ENCODE measurements around the gene LYZL1. TPM values are rescaled to one million over a fixed set of nuclear protein-coding genes. Genes with fewer than 3 reads are reported as not detected.

Gene LYZL1
- polyA plus RNA-seq, 1 donor from 2014 or later, result not detected

DNA sequence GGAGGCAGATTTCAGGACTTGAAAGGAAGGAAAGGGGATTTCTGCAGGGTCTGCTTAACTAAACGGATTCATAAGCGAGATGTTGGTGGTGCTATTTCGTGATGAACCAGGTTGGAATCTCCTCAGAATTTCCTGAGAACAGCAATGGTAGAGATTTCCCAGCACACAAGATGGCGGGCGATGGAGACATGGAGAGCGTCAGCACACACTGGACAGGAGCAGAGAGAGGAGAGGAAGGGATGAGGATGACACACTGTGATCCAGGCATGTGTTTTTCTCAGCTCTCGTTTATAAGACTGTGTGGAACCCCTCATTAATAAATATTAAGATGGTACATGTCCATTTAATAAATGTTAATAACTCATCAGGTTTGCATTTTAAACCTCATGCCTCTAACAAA, 43.9 kb upstream of the LYZL1 start:
- no peaks in the 10 kb centered on the region for H3F3A ChIP-seq (ENCODE audit: insufficient read depth, low read length, poor library complexity, severe bottlenecking)
- no peaks in the 10 kb centered on the region for H3K27me3 ChIP-seq (ENCODE audit: insufficient read depth, low read depth, low read length)
- no peaks in the 10 kb centered on the region for H3K9me2 ChIP-seq (ENCODE audit: insufficient read depth, low read length)
- no peak overlapping the region for H2AFZ ChIP-seq (ENCODE audit: low read depth, low read length)
- H3K36me3 ChIP-seq (ENCODE audit: insufficient read depth, low read length), result no peaks in the 10 kb centered on the region
- no peak overlapping the region for H3K4me2 ChIP-seq (ENCODE audit: low read length)
- no peak overlapping the region for H3K9ac ChIP-seq (ENCODE audit: low read length)
- H3K27ac ChIP-seq (ENCODE audit: low read length), result no peak overlapping the region
- H3K79me2 ChIP-seq (replicated peaks; ENCODE audit: insufficient read depth, low read length), result no peaks in the 10 kb centered on the region
- TF ChIP-seq REST (IDR thresholded peaks at IDR 0.05; ENCODE audit: borderline replicate concordance) (no peak), EZH2 (IDR thresholded peaks at IDR 0.05; ENCODE audit: borderline replicate concordance, insufficient read depth, low read length, poor library complexity, severe bottlenecking) (no peak), RAD21 (conservative IDR thresholded peaks at IDR 0.05) (no peak), MXI1 (conservative IDR thresholded peaks at IDR 0.05; ENCODE audit: poor library complexity, severe bottlenecking) (no peak), SMC3 (conservative IDR thresholded peaks at IDR 0.05; ENCODE audit: poor library complexity) (no peak), POLR2AphosphoS5 (IDR thresholded peaks at IDR 0.05) (no peak), EP300 (conservative IDR thresholded peaks at IDR 0.05; ENCODE audit: poor library complexity, severe bottlenecking) (no peak), TAF1 (IDR thresholded peaks at IDR 0.05; ENCODE audit: low read depth) (no peak)
- TF ChIP-seq, protein P1, sequence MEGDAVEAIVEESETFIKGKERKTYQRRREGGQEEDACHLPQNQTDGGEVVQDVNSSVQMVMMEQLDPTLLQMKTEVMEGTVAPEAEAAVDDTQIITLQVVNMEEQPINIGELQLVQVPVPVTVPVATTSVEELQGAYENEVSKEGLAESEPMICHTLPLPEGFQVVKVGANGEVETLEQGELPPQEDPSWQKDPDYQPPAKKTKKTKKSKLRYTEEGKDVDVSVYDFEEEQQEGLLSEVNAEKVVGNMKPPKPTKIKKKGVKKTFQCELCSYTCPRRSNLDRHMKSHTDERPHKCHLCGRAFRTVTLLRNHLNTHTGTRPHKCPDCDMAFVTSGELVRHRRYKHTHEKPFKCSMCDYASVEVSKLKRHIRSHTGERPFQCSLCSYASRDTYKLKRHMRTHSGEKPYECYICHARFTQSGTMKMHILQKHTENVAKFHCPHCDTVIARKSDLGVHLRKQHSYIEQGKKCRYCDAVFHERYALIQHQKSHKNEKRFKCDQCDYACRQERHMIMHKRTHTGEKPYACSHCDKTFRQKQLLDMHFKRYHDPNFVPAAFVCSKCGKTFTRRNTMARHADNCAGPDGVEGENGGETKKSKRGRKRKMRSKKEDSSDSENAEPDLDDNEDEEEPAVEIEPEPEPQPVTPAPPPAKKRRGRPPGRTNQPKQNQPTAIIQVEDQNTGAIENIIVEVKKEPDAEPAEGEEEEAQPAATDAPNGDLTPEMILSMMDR (IDR thresholded peaks at IDR 0.05; ENCODE audit: poor library complexity, severe bottlenecking), result no peak
- no peaks in the 10 kb centered on the region for H3K9me3 ChIP-seq (ENCODE audit: low read length)
- H3K4me3 ChIP-seq (ENCODE audit: low read length), result no peak overlapping the region
- H4K20me1 ChIP-seq (ENCODE audit: insufficient read depth), result no peaks in the 10 kb centered on the region

GRCh38 chr10:29245476-29245875, 43.4 kb upstream of the LYZL1 start:
- no peak overlapping the region for H2AFZ ChIP-seq (ENCODE audit: low read depth, low read length)
- no peak overlapping the region for H3K9ac ChIP-seq (ENCODE audit: low read length)
- no peak overlapping the region for H3K4me3 ChIP-seq (ENCODE audit: low read length)
- no peaks in the 10 kb centered on the region for H3K27me3 ChIP-seq (ENCODE audit: insufficient read depth, low read depth, low read length)
- H3K27ac ChIP-seq (ENCODE audit: low read length), result no peak overlapping the region
- H3K4me2 ChIP-seq (ENCODE audit: low read length), result no peak overlapping the region
- no peaks in the 10 kb centered on the region for H3K9me3 ChIP-seq (ENCODE audit: low read length)
- no peaks in the 10 kb centered on the region for H3K9me2 ChIP-seq (ENCODE audit: insufficient read depth, low read length)
- H3K79me2 ChIP-seq (replicated peaks; ENCODE audit: insufficient read depth, low read length), result no peaks in the 10 kb centered on the region
- no peaks in the 10 kb centered on the region for H3F3A ChIP-seq (ENCODE audit: insufficient read depth, low read length, poor library complexity, severe bottlenecking)
- TF ChIP-seq TAF1 (IDR thresholded peaks at IDR 0.05; ENCODE audit: low read depth) (no peak), POLR2AphosphoS5 (IDR thresholded peaks at IDR 0.05) (no peak), EZH2 (IDR thresholded peaks at IDR 0.05; ENCODE audit: borderline replicate concordance, insufficient read depth, low read length, poor library complexity, severe bottlenecking) (no peak), REST (IDR thresholded peaks at IDR 0.05; ENCODE audit: borderline replicate concordance) (no peak), MXI1 (conservative IDR thresholded peaks at IDR 0.05; ENCODE audit: poor library complexity, severe bottlenecking) (no peak), RAD21 (conservative IDR thresholded peaks at IDR 0.05) (no peak), SMC3 (conservative IDR thresholded peaks at IDR 0.05; ENCODE audit: poor library complexity) (no peak), EP300 (conservative IDR thresholded peaks at IDR 0.05; ENCODE audit: poor library complexity, severe bottlenecking) (no peak)
- TF ChIP-seq, protein P1 (IDR thresholded peaks at IDR 0.05; ENCODE audit: poor library complexity, severe bottlenecking), result no peak
- H3K36me3 ChIP-seq (ENCODE audit: insufficient read depth, low read length), result no peaks in the 10 kb centered on the region
- no peaks in the 10 kb centered on the region for H4K20me1 ChIP-seq (ENCODE audit: insufficient read depth)
